NCI-H146 (cell line): ENCODE data around the gene RSPRY1.

Experiments
- DNase-seq: peaks from one replicate; lab custom pipeline; 2025; lab: John Stamatoyannopoulos, UW

RSPRY1 gene

GRCh38 chr16:57224651-57225335 lies 38.7 kb downstream of the RSPRY1 start:
- DNase-seq = no peak

DNA sequence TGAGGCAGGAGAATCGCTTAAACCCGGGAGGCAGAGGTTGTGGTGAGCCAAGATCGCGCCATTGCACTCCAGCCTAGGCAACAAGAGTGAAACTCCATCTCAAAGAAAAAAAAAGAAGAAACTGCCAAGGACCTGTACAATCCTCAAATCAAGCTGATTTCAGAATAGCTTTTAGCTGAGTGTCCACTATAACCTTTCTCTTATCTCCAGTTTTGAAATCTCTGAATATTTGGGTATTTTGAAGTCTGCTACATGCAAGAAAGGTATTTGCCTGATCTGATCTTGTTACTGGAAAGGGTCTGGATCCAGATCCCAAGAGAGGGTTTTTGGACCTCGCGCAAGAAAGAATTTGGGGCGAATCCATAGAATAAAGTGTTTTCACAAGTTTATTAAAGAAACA lies 39.8 kb downstream of the RSPRY1 start:
- no peak for DNase-seq

DNA sequence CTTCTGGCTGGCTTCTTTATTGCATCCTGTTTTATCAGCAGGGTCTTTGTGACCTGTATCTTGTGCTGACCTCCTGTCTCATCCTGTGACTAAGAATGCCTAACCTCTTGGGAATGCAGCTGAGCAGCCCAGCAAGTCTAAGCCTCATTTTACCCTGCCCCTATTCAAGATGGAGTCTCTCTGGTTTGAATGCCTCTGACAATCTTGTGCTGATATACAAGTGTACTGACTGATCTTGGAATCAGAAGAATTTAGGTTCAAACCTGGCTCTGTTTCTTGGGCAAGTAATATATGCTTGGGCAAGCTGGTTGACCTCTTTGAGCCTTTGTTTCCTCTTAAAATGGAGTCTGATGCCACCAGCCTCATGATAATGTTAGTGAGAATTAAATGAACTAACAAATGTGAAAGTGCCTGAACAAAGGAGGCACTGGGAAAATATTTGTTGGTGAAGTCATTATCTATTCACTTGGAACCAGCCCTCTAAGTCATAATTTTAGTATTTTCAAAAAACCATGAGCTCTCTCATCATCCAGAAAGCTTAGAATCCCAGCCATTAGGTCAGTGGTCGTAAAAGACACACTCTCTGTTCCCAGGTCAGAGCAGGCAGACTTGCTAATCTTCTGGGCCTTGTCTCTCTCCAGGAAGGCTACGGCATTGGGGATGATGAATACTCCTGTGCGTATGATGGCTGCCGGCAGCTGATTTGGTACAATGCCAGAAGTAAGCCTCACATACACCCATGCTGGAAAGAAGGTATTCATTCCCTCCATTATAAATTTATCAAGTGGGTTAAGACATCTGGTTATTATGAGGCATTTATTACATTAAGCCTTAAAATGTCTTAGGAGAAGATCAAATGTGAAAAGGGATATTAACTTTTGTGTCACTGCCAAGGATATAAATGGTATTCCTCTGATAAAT lies 40.8 kb downstream of the RSPRY1 start:
- DNase-seq = no peak

- DNase-seq = no peak
These were observed 43.0 kb downstream of the RSPRY1 start for GRCh38 chr16:57229079-57229478.

DNA sequence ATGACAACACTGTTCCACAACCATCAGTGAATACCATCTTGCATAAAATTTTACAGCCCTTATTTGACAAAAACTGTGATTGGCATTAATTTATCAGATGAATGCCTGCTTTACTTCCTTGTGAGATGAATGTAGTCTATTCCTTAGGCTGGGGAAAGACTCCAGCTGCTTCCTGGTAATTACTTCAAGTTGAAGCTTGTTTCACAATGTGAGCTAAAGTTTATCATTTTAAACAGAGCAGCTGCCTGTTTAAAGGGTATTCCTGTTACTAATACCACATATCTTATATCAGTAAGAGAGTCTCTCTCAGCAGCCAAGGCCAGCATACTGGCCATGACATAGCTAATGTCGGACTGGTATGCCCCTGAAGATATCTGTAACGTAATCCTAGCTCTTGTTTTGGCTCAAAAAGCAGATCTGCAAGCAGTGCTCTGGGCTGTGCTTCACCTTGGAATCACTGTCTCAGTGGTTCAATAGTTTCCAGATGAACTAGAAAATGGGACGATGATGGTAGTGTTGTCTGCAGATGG lies 45.8 kb downstream of the RSPRY1 start:
- DNase-seq = no peak

GRCh38 chr16:57233944-57234706 lies 48.0 kb downstream of the RSPRY1 start:
- DNase-seq = no peak

DNA sequence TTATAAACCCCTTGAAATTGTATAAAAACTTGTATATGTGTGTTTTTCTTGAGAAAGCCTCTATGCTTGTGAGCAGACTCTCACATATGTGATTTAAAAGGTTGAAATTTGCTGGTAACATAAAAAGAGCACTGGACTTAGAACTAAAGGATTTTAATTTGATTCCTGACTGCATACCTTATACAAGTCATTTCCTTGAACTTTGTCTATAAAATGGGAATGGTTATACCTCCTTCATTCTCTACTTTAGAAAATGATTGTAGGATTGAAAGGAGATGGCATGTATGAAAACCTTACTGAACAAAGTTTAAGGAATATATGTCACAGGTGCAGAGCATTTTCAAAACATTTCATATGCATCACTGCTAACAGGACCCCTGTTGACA lies 48.6 kb downstream of the RSPRY1 start:
- DNase-seq = no peak

GRCh38 chr16:57235128-57236021 lies 49.2 kb downstream of the RSPRY1 start:
- no peak for DNase-seq

- DNase-seq = no peak
These were observed 49.9 kb downstream of the RSPRY1 start for GRCh38 chr16:57236022-57236350.

DNA sequence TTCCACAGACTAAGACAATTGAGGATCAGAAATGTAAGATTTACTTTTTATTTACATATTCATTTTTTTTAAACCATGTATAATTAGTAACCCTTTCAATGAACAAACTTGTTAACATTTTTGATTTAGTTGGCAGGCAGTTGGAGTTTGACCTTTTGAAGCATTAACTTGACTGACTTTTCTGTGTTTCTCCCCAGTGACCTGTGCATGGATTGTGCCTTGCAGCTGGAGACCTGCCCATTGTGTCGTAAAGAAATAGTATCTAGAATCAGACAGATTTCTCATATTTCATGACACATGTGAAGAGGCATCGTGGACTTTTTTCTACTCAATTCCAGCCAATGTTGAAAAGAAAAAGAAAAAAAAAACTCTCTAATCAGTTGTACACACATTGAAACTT lies 52.6 kb downstream of the RSPRY1 start:
- DNase-seq = no peak

GRCh38 chr16:57239107-57239506 lies 53.0 kb downstream of the RSPRY1 start:
- no peak for DNase-seq

- DNase-seq = no peak
These were observed 54.7 kb downstream of the RSPRY1 start for GRCh38 chr16:57240851-57241250.

GRCh38 chr16:57242650-57243049 lies 56.5 kb downstream of the RSPRY1 start:
- DNase-seq = no peak

- no peak for DNase-seq
These were observed 58.3 kb downstream of the RSPRY1 start for GRCh38 chr16:57244463-57244766.

- peak; percentile 94 for DNase-seq
These were observed 58.8 kb downstream of the RSPRY1 start, which contains the start of gene ARL2BP for GRCh38 chr16:57244767-57245471. Gene ARL2BP (plus strand): TSS chr16:57245259. CDS start chr16:57245368, 109 bp downstream.

DNA sequence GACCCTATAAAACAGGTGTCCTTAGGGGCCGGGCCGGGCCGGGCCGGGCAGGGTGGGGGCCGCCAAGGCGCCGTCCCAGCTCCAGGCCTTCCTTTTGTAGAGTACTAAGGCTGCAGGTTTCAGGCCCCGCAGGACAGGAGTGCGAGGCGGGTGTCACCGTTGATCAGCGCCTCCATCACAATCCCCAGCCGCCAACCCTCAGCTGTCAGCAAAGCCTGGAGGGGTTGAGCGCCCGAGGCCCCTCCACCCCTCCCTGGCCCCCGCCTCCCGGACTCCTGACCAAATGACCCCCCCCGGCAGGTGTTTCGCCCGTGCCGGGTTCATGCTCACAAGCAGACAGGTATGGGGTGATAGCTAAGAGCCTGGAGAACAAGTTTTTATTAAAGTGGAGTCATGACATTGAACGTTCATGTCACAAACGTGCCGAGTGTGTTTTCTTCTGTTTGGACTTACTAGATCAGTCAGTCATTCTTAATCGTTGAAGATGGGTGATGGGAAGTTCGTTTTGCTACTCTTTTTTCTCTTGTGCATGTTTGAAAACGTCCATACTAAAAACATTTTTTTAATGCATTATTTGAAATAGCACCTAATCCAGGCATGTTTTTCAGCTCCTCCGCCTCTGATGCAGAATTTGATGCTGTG lies 59.5 kb downstream of the RSPRY1 start:
- DNase-seq = peak; percentile 62

DNA sequence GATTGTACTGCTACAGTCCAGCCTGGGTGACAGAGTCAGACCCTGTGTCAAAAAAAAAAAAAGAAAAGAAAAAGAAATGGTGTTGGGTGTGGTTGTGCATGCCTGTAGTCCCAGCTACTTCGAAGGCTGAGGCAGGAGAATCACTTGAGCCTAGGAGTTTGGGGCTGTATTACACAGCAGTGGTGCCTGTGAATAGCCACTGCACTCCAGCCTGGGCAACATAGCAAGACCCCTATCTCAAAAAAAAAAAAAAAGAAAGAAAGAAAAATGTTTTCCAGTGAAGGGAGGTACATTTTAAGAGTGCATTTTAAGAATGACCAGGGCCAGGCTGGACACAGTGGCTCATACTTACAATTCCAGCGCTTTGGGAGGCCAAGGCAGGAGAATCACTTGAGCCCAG lies 65.2 kb downstream of the RSPRY1 start:
- no peak for DNase-seq

- no peak for DNase-seq
These were observed 66.1 kb downstream of the RSPRY1 start for GRCh38 chr16:57252148-57252721.

DNA sequence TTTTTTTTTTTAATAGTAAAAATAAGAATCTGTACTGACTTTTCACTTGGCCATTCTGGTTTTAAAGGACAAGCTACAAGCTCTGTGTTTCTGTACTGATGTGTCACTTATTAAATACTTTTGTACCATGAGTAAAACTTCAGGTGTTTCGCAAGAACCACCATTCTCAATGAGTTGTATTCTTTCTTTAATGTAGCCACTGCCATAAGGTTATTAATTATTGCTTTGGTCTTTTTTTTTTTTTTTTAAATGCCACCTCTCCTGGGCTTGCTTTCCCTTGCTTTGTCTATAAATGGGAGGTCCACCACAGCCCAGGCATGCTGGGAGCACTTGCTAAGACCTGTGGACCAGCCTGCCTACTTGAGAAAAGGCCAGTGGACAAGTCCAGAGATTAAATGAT lies 67.3 kb downstream of the RSPRY1 start:
- DNase-seq = no peak
